Measurements from ENCODE around the gene C12orf56. TPM values are rescaled to one million over a fixed set of nuclear protein-coding genes. Genes with fewer than 3 reads are reported as not detected.
"Not testable (repeated sequence)": the region's sequence is repeated elsewhere in the genome, so short reads cannot be mapped to it uniquely, and the experiment has no call there.

C12orf56 gene
- total RNA-seq, 1 donor from 2014 or later, result not detected

- DNase-seq (no peak), ATAC-seq (ENCODE audit: poor library complexity) (no peak)
- intact Hi-C loops (cut with DNase I), result no loop called here
Observed at GRCh38 chr12:64323476-64324225, 66.9 kb downstream of the C12orf56 start.

GRCh38 chr12:64323006-64323405 lies 67.6 kb downstream of the C12orf56 start:
- intact Hi-C loops (cut with DNase I), result no loop called here
- no peak for ATAC-seq (ENCODE audit: poor library complexity)
- DNase-seq, result no peak

DNA sequence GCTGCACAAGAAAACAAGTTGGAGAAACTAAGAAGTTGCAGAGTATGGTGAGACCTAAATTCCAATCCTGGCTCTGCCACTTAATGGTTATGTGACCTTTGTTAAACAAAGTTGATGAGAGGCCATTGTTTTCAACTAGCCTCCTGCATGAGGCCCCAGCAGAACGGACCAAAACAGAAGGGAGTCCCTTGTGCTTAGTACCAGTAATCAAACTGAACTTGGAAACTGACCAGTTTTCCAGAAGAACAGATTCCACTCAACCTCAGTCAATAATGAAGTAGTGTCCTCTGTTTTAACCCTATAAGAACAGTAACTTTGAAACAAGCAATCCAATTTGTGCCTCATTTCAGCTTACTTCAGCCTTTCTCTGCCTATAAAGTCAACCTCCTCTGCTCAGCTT lies 69.9 kb downstream of the C12orf56 start:
- no peak for DNase-seq
- intact Hi-C loops (cut with DNase I), result no loop called here
- ATAC-seq (ENCODE audit: poor library complexity), result no peak

GRCh38 chr12:64319540-64320225 lies 70.9 kb downstream of the C12orf56 start:
- not testable (repeated sequence) for DNase-seq

DNA sequence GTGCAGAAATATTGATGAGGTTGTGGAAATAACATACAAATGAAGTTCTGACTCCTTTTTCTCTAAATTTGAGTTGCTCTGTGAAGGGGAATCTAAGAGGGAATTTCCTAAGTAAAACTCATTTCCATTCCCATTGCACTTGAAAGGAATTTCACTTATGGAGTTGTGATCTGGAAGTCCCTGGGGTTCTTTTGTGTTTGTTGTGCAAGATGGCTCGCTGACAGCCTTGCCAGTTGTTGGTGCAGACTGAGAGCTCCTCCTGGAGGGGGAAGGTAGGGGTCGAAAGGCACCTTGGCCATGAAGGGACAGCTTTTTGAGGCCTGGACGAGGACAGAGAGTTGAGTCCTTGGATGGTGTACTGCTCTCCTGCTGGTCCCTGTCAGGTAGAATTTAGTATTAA lies 72.0 kb downstream of the C12orf56 start:
- no peak for ATAC-seq (ENCODE audit: poor library complexity)
- intact Hi-C loops (cut with DNase I), result no loop called here

More at GRCh38 chr12:64319540-64320225, 70.9 kb downstream of the C12orf56 start:
- intact Hi-C loops (cut with DNase I); ATAC-seq (ENCODE audit: poor library complexity): not testable (repeated sequence)

GRCh38 chr12:64311877-64312276 lies 78.7 kb downstream of the C12orf56 start:
- DNase-seq (no peak), ATAC-seq (ENCODE audit: poor library complexity) (no peak)
- intact Hi-C loops (cut with DNase I), result no loop called here

More for the DNA sequence above, 72.0 kb downstream of the C12orf56 start:
- no peak for DNase-seq

DNA sequence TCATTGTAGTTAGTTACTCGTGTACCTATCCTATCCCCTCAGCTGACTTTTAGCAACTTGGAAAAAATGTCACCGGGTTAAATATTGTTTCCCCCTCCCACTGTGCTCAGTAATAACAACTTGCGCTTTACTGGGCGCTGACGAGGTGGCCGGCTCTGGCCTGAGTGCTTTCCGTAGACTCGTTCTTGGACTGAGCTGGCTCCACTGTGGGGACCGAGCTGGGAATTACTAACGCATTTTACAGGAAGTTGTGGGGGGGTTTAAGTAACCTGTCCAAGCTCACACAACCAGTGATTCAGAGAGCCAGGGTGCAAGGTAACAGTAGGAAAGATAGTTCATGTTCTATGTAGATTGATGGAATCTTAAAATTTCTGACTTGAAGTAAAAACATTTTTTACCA lies 86.0 kb downstream of the C12orf56 start:
- ATAC-seq (ENCODE audit: poor library complexity), result no peak
- DNase-seq, result no peak
- intact Hi-C loops (cut with DNase I), result no loop called here

- no peak for ATAC-seq (ENCODE audit: poor library complexity)
- intact Hi-C loops (cut with DNase I), result no loop called here
- no peak for DNase-seq
Observed at GRCh38 chr12:64299628-64300027, 90.9 kb downstream of the C12orf56 start.

DNA sequence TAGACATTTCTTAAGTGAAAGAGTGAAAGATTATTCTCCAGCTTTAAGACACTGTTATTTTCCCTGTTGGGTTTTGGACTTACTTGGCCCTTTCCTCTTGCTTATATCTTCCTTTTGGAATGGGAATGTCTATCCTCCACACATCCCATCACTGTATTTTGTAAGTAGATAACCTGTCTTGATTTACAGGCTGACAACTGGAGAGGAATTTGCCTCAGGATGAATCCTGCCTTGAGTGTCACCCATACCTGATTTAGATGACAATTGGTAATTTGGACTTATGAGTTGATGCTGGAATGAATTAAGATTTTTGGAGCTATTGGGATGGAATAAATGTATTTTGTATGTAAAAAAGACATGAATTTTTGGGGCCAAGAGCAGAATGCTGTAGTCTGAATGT lies 94.3 kb downstream of the C12orf56 start:
- DNase-seq (no peak), ATAC-seq (ENCODE audit: poor library complexity) (no peak)
- intact Hi-C loops (cut with DNase I), result no loop called here

DNA sequence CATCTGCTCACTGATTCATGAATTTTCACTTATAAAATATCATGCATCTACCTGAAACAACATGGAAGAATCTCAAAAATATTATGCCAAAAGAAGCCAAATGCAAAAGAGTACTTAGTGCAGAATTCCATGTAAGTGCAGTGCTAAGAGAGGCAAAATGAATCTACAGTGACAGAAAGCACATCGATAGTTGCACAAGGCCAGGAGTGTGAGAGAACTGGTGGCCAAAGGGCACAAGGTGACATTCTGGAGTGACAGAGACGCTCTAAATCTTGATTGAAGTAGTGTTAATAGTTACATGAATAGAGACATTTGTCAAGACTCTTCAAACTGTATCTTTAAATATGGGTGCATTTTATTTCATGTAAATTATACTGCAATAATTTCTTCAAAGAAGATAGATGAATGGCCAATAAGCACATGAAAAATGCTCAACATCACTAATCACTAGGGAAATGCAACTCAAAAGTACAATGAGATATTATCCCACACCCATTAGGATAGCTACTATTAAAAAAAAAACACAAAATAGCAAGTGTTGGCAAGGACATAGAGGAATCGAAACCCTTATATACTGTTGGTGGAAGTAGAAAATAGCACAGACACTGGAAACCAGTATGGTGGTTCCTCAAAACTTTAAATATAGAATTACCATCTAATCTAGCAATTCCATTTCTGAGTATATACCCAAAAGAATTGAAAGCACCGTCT lies 96.7 kb downstream of the C12orf56 start:
- DNase-seq (no peak), ATAC-seq (ENCODE audit: poor library complexity) (peak; percentile 31)
- intact Hi-C loops (cut with DNase I), result no loop called here

DNA sequence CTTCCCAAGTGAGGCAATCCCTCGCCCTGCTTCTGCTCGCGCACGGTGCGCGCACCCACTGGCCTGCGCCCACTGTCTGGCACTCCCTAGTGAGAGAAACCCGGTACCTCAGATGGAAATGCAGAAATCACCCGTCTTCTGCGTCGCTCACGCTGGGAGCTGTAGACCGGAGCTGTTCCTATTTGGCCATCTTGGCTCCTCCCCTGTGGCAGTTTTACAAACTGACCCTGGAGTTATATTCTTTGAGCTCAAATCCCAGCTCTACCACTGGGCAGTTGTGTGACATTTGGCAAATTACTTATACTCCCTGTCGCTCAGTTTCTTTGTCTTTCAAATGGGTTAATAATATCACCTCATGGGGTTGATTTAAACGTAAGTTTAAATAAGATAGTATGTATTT lies 97.4 kb downstream of the C12orf56 start:
- DNase-seq; intact Hi-C loops (cut with DNase I); ATAC-seq (ENCODE audit: poor library complexity): not testable (repeated sequence)

- DNase-seq (no peak), ATAC-seq (ENCODE audit: poor library complexity) (no peak)
- intact Hi-C loops (cut with DNase I), result no loop called here
Observed at GRCh38 chr12:64286521-64286920, 104.0 kb downstream of the C12orf56 start.

DNA sequence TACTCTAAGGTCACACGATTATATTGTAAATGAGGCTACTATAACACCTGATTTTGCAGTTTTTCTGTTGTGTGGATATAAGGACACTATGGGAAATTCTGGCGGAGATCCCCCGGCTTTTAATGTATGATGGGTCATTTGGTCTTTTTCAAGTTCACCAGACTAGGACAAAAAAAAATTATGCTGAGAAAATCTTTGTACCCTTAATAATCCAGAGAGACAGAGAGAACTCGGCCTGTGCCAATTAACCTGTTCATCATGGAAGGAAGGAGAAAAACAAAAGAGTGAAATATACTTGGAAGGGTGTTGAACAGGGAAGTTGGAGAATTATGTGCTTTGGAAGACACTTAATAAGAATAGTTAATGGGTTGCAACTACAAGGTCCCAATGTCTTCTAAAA lies 106.3 kb downstream of the C12orf56 start:
- ATAC-seq (ENCODE audit: poor library complexity) (no peak), DNase-seq (no peak)
- intact Hi-C loops (cut with DNase I), result no loop called here

DNA sequence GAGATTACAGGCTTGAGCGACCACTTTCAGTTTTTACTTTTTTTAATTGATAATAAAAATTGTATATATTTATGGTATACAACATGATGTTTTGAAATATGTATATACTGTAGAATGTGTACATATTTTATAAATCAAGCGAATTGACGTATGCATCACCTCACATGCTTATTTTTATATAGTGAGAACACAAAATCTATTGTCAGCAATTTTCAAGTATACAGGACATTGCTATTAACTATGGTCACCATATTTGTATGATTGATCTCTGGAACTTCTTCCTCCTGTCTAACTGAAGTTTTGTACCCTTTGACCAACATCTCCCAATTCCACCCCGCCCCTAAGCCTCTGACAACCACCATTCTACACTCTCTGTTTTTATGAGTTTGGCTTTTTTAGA lies 112.1 kb downstream of the C12orf56 start:
- DNase-seq (no peak), ATAC-seq (ENCODE audit: poor library complexity) (no peak)
- intact Hi-C loops (cut with DNase I), result no loop called here

DNA sequence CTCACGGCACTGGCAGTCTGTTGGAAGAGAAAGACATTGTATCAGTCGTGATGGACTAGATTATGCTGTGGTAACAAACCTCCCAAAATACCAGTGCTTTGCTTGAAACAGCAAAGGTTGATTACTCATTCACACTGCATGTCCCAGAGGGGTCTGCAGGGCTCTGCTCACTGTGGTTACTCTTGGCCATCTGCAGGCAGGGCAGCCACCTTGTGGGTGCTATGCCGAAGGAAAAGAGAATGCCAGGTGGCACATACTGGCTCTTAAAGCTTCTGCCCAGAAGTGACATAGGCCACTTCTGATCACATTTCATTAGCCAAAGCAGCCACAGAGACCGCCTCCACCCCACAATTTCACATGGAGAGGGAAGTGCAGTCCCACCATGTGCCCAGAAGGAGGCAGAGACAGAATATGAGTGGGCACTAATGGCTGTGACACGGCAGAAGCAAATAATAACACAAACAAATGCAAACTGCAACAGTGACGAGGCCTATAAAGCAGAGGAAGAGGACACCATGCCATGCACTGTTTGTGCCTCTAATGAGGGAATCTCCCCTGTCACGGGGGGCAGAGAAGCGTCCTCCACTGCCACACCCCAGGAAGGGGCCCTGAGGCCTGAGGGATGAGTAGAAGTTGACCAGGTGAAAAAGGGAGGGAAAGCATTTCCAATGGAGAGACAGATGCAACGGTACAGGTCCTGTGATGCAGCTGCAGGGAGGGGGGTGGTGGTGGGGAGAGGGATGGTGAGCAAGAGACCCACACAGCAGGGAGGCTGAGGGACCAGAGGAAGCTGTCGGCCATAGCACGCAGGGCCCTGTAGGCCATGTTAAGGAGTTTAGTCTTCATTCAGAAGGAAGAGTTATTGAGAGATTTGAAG lies 116.8 kb downstream of the C12orf56 start:
- intact Hi-C loops (cut with DNase I), result no loop called here
- no peak for DNase-seq
- no peak for ATAC-seq (ENCODE audit: poor library complexity)

GRCh38 chr12:64270411-64270810 lies 120.1 kb downstream of the C12orf56 start:
- DNase-seq (no peak), ATAC-seq (ENCODE audit: poor library complexity) (no peak)
- intact Hi-C loops (cut with DNase I), result no loop called here

DNA sequence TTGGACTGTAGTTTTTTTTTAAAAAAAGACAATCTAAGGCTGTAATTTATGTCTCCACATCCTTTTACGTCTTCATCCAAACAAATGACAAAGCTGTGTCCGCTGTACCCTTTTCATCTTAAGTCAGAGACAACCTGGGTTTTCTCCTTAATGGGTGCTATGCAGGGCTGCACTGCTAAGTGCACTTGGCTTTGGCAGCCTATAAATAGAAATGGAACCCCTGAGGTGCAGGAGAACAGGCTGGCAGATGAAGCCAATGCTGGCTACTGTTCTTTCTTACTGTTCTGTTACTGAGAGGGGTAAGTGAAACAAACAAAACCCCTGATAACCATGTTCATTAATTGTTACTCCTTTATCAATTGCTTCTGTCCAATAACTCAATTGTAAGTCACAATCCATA lies 121.4 kb downstream of the C12orf56 start:
- intact Hi-C loops (cut with DNase I), result no loop called here
- no peak for DNase-seq
- ATAC-seq (ENCODE audit: poor library complexity), result no peak

- ATAC-seq (ENCODE audit: poor library complexity), result no peak
- DNase-seq, result no peak
- intact Hi-C loops (cut with DNase I), result no loop called here
Observed at GRCh38 chr12:64268409-64268808, 122.1 kb downstream of the C12orf56 start.

- no peak for DNase-seq
- ATAC-seq (ENCODE audit: poor library complexity), result no peak
- intact Hi-C loops (cut with DNase I), result no loop called here
Observed at GRCh38 chr12:64265839-64266238, 124.7 kb downstream of the C12orf56 start.
